ENCODE measurements around the gene SPPL3.

SPPL3 gene

DNA sequence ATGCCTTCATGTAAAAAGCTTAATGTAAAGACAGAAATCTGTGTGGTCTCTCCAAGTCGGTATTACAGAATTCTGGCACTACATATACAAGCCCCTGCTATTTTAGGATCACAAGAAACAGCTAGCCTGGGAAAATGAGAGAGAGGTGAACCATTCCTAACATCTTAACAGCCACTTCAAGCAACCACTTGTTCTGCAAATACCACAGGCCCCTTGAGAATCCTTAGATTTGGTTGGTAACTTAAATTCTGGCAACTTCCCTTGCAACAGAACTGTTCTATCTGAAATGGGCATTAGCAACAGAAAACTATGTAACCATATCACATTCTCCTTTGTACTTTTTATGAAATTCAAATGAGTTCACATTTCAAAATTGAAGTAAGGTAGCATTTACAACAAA, 68.5 kb downstream of the SPPL3 start:
- no peaks in the 10 kb centered on the region for H3K9me3 ChIP-seq (ENCODE audit: control insufficient read depth, insufficient read depth, low read length)
- peaks cover 8% of the 10 kb centered on the region; the same call in 1 of the 2 replicates for H3K4me1 ChIP-seq (ENCODE audit: insufficient read depth, low read length)

DNA sequence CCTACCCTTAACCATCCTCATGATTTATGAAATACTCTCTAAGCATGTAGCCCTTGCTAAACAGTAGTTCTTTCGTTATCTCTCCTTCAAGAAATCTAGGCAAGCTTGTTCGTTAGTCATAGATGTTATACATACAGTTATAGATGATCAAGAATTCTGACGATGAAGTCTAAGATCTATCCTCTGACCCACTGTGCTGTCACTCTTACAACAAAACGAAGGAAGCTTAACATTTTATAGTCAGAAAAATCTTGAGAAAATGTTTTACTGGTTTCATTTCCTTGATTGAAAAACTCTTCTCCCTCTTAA, 68.9 kb downstream of the SPPL3 start:
- H3K4me1 ChIP-seq (ENCODE audit: insufficient read depth, low read length) = peaks cover 8% of the 10 kb centered on the region; the same call in 1 of the 2 replicates
- H3K36me3 ChIP-seq (ENCODE audit: insufficient read depth, low read length) = no peaks in the 10 kb centered on the region
- H3K9me3 ChIP-seq (ENCODE audit: control insufficient read depth, insufficient read depth, low read length) = no peaks in the 10 kb centered on the region
- H3K9ac ChIP-seq (ENCODE audit: low read depth, low read length) = no peak overlapping the region

More for the DNA sequence above, 68.5 kb downstream of the SPPL3 start:
- H3K36me3 ChIP-seq (ENCODE audit: insufficient read depth, low read length) = no peaks in the 10 kb centered on the region
- H3K9ac ChIP-seq (ENCODE audit: low read depth, low read length) = no peak overlapping the region

DNA sequence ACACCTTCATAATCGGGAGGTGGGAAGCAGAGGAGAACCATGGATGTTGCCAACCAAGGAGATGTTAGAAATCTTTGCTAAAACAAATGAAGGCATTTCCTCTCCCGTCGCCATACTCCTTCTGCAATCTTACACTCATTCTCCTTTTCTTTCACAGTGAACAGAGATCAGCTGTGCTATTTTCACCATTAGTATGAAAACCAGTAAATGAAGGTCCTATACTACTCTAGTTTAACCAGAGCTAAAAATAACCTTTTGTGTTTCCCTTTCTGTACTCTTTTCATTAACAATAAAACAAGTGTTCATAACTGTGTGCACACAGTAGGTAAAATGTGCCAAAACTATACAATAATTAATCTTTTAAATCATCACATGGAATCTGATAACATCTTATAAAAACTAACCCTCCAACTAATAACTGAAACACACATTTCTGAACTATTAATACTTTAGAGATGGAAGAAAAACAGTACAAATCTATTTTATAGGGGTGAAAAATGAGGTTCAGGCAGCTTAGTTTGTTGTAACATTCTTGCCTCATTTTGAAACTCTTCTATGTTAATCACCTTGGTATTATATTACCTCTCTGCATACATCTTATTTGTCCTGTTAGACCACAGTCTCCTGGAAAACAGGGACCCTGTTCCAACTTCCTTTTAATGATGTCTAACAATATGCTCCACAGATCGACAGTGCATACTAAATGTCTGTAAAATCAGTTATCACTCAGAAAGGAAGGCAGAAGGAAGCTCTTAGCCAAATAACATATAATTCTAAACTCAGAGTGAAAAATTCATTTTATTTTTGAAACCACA, 69.5 kb downstream of the SPPL3 start:
- Histone ChIP-seq H3K9ac (ENCODE audit: low read depth, low read length) (no peak overlapping the region), H3K9me3 (ENCODE audit: control insufficient read depth, insufficient read depth, low read length) (no peaks in the 10 kb centered on the region), H3K4me1 (ENCODE audit: insufficient read depth, low read length) (peaks cover 8% of the 10 kb centered on the region; the same call in 1 of the 2 replicates), H3K36me3 (ENCODE audit: insufficient read depth, low read length) (no peaks in the 10 kb centered on the region)

DNA sequence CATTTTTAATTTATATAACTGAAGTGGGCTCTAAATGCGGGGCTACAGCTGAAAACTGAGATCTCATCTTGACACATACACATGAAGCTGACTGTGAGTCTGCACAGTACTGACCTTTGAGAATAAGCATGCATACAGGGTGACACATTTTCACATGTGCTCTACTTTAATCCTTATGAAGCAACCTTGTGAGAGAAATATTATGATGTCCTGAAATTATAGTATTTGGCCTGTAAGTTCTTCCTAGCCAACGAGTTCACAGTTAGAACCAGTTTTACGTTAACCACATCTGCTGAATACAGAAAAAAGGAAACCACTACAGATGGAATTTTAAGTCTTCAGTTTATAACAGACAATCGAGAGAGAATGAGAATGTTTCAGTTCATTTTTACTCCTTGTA, 70.3 kb downstream of the SPPL3 start:
- Histone ChIP-seq H3K4me1 (ENCODE audit: insufficient read depth, low read length) (peaks cover 8% of the 10 kb centered on the region; the same call in 1 of the 2 replicates), H3K9ac (ENCODE audit: low read depth, low read length) (no peak overlapping the region), H3K36me3 (ENCODE audit: insufficient read depth, low read length) (no peaks in the 10 kb centered on the region), H3K9me3 (ENCODE audit: control insufficient read depth, insufficient read depth, low read length) (no peaks in the 10 kb centered on the region)

DNA sequence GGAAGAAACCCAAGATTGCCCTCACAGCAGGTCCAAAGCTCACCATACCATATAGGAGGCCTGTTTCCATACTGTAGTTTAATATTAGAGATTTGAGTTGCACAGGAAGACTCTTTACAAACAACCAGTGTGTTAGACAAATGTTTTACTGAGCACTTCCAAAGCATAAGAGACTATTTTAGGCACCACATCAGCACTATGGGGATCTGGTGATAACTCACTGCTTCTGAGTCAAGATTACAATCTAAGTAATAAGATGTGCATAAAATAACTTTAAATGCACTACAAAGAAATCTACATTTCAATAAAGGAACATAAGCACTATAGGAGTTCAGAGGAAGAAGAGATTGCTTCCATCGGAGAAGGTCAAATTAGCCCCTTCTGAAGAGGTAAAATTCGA, 71.4 kb downstream of the SPPL3 start:
- Histone ChIP-seq H3K36me3 (ENCODE audit: insufficient read depth, low read length) (no peaks in the 10 kb centered on the region), H3K4me1 (ENCODE audit: insufficient read depth, low read length) (peaks cover 8% of the 10 kb centered on the region; the same call in 1 of the 2 replicates), H3K9me3 (ENCODE audit: control insufficient read depth, insufficient read depth, low read length) (no peaks in the 10 kb centered on the region), H3K9ac (ENCODE audit: low read depth, low read length) (no peak overlapping the region)

DNA sequence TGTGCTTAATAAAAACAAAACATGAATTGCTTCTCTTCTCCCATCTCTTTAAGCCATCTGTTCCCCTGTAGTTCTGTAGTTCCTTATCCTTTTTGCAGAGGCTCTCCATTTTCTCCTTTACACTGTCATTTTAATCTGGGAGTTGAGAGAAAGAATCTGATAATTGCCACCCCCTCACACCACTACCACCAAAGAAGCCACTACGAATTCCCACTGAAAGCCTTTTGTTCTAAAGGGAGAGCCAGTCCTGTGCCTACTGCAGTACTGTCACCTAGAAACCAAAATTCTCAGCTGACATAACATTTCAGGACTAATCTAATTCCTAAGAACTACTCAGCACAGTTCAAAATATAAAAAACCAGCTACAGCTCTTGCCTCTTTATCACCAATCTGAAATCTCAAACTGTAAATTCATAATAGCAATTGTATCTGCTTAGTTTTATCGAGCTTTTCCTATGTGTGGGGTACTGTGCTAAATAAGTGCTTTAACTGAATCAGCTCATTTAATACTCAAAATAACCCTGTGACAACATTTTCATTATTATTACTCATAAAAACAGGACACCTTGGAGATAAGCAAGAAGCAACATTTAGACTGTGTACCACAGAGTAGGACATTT, 72.4 kb downstream of the SPPL3 start:
- Histone ChIP-seq H3K9ac (ENCODE audit: low read depth, low read length) (no peak overlapping the region), H3K9me3 (ENCODE audit: control insufficient read depth, insufficient read depth, low read length) (no peaks in the 10 kb centered on the region), H3K36me3 (ENCODE audit: insufficient read depth, low read length) (no peaks in the 10 kb centered on the region), H3K4me1 (ENCODE audit: insufficient read depth, low read length) (peaks cover 8% of the 10 kb centered on the region; the same call in 1 of the 2 replicates)

DNA sequence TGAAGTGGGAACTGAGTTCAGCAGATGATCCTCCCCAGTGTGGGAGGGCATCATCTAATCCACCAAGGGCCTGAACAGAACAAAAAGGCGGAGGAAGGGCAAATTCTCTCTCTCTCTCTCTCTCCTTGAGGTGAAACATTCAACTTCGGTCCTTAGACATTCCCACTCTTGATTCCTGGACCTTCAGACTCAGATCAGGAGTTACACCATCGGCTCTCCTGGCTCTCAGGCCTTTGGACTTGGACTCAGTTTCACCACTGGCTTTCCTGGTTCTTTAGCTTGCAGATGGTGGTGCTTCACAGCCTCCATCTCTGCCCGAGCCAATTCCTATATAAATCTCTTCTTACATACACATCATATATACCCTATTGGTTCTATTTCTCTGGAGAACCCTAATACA, 73.2 kb downstream of the SPPL3 start:
- no peaks in the 10 kb centered on the region for H3K9me3 ChIP-seq (ENCODE audit: control insufficient read depth, insufficient read depth, low read length)
- H3K36me3 ChIP-seq (ENCODE audit: insufficient read depth, low read length) = no peaks in the 10 kb centered on the region
- H3K4me1 ChIP-seq (ENCODE audit: insufficient read depth, low read length) = 0 out of 2 replicates have a peak, but pooled peaks cover under 1% of the 10 kb centered on the region
- H3K9ac ChIP-seq (ENCODE audit: low read depth, low read length) = no peak overlapping the region

DNA sequence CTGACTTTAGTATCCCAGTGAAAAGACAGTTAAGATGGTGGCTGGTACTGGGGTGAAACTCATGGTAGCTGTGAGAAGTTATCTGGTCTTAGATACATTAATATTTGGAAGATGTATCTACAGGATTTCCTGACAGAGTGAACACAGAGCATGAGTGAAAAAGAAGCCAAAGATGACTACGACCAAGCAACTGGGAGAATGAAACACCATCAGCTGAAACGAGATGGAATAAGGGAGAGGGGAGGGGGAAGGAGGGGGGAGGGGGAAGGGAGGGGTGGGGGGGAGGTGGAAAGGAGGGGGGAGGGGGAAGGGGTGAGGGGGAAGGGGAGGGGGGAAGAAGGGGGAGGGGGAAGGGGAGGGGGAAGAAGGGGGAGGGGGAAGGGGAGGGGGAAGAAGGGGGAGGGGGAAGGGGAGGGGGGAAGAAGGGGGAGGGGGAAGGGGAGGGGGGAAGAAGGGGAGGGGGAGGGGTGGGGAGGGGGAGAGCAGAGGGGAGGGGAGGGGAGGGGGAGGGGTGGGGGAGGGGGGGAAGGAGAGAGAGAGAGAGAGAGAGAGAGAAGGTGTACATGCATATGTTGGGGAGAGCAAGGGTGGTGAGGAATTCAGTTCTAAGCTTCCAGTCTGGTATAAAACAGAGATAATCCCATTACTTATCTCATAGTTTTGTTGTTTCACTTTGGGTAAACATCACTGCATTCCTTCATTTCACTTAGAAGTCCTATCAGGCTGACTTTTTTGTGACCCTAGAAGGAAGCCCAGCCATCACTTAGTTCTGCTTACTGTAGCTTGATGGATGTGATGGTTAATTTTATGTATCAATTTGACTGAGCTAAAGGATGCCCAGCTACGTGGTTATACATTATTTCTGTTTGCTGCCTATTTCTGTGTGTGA, 73.9 kb downstream of the SPPL3 start:
- Histone ChIP-seq H3K36me3 (ENCODE audit: insufficient read depth, low read length) (no peaks in the 10 kb centered on the region), H3K9me3 (ENCODE audit: control insufficient read depth, insufficient read depth, low read length) (no peaks in the 10 kb centered on the region), H3K4me1 (ENCODE audit: insufficient read depth, low read length) (no peaks in the 10 kb centered on the region), H3K9ac (ENCODE audit: low read depth, low read length) (no peak overlapping the region)

DNA sequence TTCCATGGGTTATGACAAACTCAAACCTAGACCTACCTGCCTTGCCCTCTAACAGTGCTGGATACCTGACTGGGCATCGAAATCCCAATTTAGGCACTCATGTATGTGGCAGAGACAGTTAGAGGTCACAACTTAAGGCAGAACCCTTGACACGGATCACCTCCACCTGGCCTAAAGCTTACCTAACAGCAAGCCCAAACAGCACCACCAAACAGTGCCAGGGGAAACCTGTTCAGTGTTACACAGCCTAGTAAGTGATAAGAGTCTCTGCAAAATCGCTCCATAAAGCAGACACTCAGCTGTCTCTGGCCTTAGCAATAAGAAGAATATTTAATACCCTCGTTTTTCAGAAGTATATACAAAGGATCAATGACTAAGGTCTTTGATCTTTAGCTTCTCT, 77.8 kb downstream of the SPPL3 start:
- no peak overlapping the region for H3K9ac ChIP-seq (ENCODE audit: low read depth, low read length)
- H3K4me1 ChIP-seq (ENCODE audit: insufficient read depth, low read length) = peaks cover 11% of the 10 kb centered on the region; the same call in 1 of the 2 replicates
- H3K36me3 ChIP-seq (ENCODE audit: insufficient read depth, low read length) = no peaks in the 10 kb centered on the region
- no peaks in the 10 kb centered on the region for H3K9me3 ChIP-seq (ENCODE audit: control insufficient read depth, insufficient read depth, low read length)

DNA sequence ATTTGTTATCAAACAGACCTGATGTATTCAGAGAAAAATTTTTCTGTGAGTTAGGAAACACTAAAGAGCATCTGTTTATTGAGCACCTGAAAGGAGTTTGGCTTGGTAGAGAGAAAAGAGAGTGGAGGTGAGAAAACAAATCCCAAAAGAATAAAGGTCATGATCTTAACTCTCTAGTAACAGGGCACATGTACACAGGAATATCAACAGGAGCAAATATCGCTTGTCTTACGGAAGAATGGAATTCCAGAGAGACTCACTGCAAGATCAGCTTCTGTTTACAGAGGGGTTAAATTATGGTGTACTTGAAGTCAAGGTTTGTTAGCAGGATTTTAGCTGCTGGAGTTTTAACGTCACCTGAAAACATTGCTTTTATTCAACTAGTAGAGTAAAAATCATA, 78.8 kb downstream of the SPPL3 start:
- peaks cover 11% of the 10 kb centered on the region; the same call in 1 of the 2 replicates for H3K4me1 ChIP-seq (ENCODE audit: insufficient read depth, low read length)
- no peak overlapping the region for H3K9ac ChIP-seq (ENCODE audit: low read depth, low read length)
- no peaks in the 10 kb centered on the region for H3K9me3 ChIP-seq (ENCODE audit: control insufficient read depth, insufficient read depth, low read length)
- H3K36me3 ChIP-seq (ENCODE audit: insufficient read depth, low read length) = no peaks in the 10 kb centered on the region

DNA sequence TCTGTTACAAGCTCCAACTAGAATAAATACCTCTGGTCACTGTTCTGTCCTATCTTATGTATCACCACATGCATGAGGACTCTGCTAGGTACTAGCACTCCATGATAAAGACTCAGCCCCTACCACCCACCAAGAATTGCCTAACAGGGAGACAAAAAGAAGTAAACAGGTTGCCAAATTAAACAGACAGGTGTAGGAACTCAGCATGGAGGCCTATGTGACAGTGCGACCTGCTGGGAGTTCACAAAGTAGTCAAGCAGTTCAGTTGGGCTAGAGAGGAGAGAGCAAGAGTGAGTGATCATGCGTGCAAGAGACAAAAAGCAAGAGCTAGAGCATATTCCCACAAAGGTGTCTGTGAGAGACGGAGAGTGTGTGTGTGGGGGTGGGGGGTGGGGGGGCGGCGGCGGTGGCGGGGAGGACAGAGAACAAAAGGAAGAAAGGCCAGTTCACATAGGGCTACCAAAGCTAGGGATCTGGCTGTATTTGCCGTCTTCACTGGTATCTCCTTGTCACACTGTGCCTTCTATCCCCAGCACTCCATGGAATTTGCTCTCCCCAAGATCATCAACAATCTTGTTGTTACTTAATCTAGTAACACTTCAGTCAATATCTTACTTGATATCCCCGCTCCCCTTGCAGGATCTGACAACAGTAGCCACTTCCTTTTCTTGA, 81.2 kb downstream of the SPPL3 start:
- Histone ChIP-seq H3K36me3 (ENCODE audit: insufficient read depth, low read length) (no peaks in the 10 kb centered on the region), H3K9ac (ENCODE audit: low read depth, low read length) (no peak overlapping the region), H3K4me1 (ENCODE audit: insufficient read depth, low read length) (peaks cover 13% of the 10 kb centered on the region; the same call in 1 of the 2 replicates), H3K9me3 (ENCODE audit: control insufficient read depth, insufficient read depth, low read length) (no peaks in the 10 kb centered on the region)

DNA sequence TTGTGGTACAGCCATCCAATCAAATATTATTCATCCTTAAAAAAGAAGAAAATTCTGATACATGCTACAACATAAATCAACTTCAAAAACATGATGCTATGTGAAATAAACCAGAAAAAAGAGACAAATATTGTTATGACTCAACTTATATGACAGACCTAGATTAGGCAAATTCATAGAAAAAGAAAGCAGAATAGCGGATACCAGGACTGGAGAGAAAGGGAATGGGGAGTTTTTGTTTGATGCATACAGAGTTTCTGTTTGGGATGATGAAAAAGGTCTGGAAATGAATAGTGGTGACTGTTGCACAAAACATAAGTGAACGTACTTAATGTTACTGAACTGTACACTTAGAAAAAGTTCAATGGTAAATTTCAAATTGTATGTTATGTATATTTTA, 82.3 kb downstream of the SPPL3 start:
- no peaks in the 10 kb centered on the region for H3K36me3 ChIP-seq (ENCODE audit: insufficient read depth, low read length)
- H3K9ac ChIP-seq (ENCODE audit: low read depth, low read length) = no peak overlapping the region
- no peaks in the 10 kb centered on the region for H3K9me3 ChIP-seq (ENCODE audit: control insufficient read depth, insufficient read depth, low read length)
- peaks cover 15% of the 10 kb centered on the region; the same call in 1 of the 2 replicates for H3K4me1 ChIP-seq (ENCODE audit: insufficient read depth, low read length)

DNA sequence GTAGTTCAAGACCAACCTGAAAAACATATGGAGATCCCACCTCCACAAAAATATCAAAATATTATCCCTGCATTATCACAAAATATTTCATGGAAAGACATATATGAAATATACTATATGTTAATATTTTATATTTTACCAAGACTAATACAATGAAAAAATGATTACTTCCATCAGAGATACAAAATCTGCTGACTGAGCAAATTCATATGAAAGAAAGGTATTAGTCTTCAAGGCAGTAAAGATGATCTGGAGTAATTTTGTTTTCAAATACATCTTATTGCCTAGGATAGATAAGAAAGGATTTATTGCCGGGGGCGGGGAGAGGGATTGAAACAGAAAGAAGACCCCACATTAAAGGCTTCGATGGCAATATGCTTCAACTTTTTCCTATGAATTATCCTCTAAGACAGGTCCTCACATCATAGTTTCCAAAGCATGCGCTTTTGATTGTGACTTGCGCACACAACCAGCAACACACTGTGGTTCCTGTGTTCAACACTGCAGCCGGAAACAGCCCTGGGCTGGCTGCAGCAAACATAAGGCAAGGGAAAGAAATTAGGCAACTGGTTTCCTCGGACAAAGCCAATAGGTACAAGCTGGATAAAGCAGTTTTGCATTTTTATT, 83.2 kb downstream of the SPPL3 start:
- Histone ChIP-seq H3K9ac (ENCODE audit: low read depth, low read length) (no peak overlapping the region), H3K9me3 (ENCODE audit: control insufficient read depth, insufficient read depth, low read length) (no peaks in the 10 kb centered on the region), H3K4me1 (ENCODE audit: insufficient read depth, low read length) (peaks cover 15% of the 10 kb centered on the region; the same call in 1 of the 2 replicates), H3K36me3 (ENCODE audit: insufficient read depth, low read length) (no peaks in the 10 kb centered on the region)

Data from ES-I3 (cell line).